Stimulated activated CD8-positive, alpha-beta memory T cell treated with anti-CD3 and anti-CD28 coated beads, Interleukin-7, amount 100 ng/mL, for 1 hour (primary cell): ENCODE results near the gene ING3.

Experiments used
- DNase-seq, 2 donors: peaks; one replicate each; pipeline ENCODE4 v3.0.0-alpha.2; 2020; ENCODE audit warnings: low read depth in 2 of 2

ING3 gene

GRCh38 chr7:120988591-120989256 is 38.1 kb downstream of the ING3 start, which contains the start of gene CPED1:
Gene CPED1 (plus strand): TSS chr7:120988711. CDS start chr7:120989622, 911 bp downstream.
- DNase-seq, result no peak

- DNase-seq, result no peak
These were observed 39.0 kb downstream of the ING3 start for GRCh38 chr7:120989257-120990220.

- DNase-seq, result no peak
These were observed 40.0 kb downstream of the ING3 start for GRCh38 chr7:120990468-120991118.

- DNase-seq, result no peak
These were observed 40.6 kb downstream of the ING3 start for GRCh38 chr7:120991161-120991560.

- DNase-seq, result no peak
These were observed 41.0 kb downstream of the ING3 start for GRCh38 chr7:120991581-120991980.

GRCh38 chr7:120992272-120992964 is 41.8 kb downstream of the ING3 start:
- no peak for DNase-seq

GRCh38 chr7:120992965-120993494 is 42.5 kb downstream of the ING3 start:
- DNase-seq, result no peak

- no peak for DNase-seq
These were observed 43.1 kb downstream of the ING3 start for GRCh38 chr7:120993553-120994191.

GRCh38 chr7:120994512-120995410 is 44.2 kb downstream of the ING3 start:
- DNase-seq, result no peak

GRCh38 chr7:120995654-120996053 is 45.1 kb downstream of the ING3 start:
- no peak for DNase-seq

GRCh38 chr7:120996333-120996987 is 45.9 kb downstream of the ING3 start:
- no peak for DNase-seq

GRCh38 chr7:120996988-120997345 is 46.4 kb downstream of the ING3 start:
- no peak for DNase-seq

GRCh38 chr7:120997882-120998474 is 47.4 kb downstream of the ING3 start:
- no peak for DNase-seq

- DNase-seq, result no peak
These were observed 47.9 kb downstream of the ING3 start for GRCh38 chr7:120998520-120998919.

- DNase-seq, result no peak
These were observed 48.5 kb downstream of the ING3 start for GRCh38 chr7:120998996-120999565.

GRCh38 chr7:121000081-121000983 is 49.8 kb downstream of the ING3 start:
- no peak for DNase-seq

- DNase-seq, result no peak
These were observed 50.8 kb downstream of the ING3 start for GRCh38 chr7:121001234-121001906.
